Activated CD4-positive, alpha-beta memory T cell treated with anti-CD3 and anti-CD28 coated beads, Interleukin-2, amount 10 ng/mL, durations not matched to agents 7 days and 5 days (primary cell): ENCODE measurements around the gene LLCFC1. TPM values are rescaled to one million over a fixed set of nuclear protein-coding genes. Genes with fewer than 3 reads are reported as not detected.

Experiments
- CTCF ChIA-PET: fragments of 350-600 bp; sonication (Branson Sonifier 250); formaldehyde crosslinking; loops from one replicate; lab custom pipeline; 2021; ENCODE audit warnings: antibody characterized with exemption, inconsistent platforms; lab: Charles Lee
- POLR2A ChIA-PET: fragments of 350-600 bp; sonication (Branson Sonifier 250); formaldehyde crosslinking; loops from one replicate; lab custom pipeline; 2021; ENCODE audit warnings: antibody characterized with exemption; lab: Charles Lee
- DNase-seq: peaks from one replicate; pipeline ENCODE4 v3.0.0-alpha.2; 2020
- H3K27ac Mint-ChIP-seq: one replicate; pipeline ENCODE4 v1.8.0; 2021; ENCODE audit warnings: mild to moderate bottlenecking, mixed read lengths
- H3K27me3 Mint-ChIP-seq: one replicate; pipeline ENCODE4 v1.8.0; 2021; ENCODE audit warnings: mixed read lengths
- H3K36me3 Mint-ChIP-seq: one replicate; pipeline ENCODE4 v1.8.0; 2021; ENCODE audit warnings: low read depth, mixed read lengths
- H3K4me1 Mint-ChIP-seq: one replicate; pipeline ENCODE4 v1.8.0; 2021; ENCODE audit warnings: mixed read lengths
- H3K4me3 Mint-ChIP-seq: one replicate; pipeline ENCODE4 v1.8.0; 2021; ENCODE audit warnings: mild to moderate bottlenecking, mixed read lengths
- H3K9me3 Mint-ChIP-seq: one replicate; pipeline ENCODE4 v1.8.0; 2021; ENCODE audit warnings: mixed read lengths
- total RNA-seq, 2 experiments: library from RNA; stranded (reverse); gene quantifications; one replicate each; pipeline ENCODE4 v1.2.3, GENCODE V29; 2021

The LLCFC1 gene
- total RNA-seq, 2 experiments from 2014 or later = not detected

DNA sequence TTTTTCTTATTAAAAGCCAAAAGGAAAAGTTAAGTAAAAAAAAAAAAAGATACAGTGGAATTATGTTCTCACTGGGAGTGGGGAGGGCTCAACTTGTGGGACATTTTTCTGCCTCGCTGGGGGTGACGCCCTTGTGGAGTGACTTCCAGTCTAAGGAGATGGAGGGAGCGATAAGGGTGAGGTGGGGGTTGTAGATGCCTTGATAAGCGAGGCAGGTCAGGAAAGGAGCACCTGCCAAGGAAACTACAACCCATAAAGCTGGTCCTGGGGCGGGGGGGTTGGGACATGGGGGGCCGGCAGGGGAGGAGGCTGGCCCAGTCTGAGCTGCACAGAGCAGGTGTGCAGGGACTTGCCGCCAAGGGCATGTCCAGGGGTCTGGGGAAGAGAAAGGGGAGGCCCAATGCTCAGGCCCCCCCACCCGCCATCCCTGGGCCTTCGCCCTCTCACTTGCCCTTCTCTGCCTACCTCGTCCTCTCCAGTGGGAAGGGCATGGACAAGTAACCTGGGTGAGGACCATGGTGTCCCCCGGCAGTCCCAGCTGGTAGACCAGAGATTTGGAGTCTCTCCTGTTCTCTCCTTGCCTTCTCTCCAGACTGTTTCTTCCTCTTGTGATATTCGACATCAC is 3.2 kb upstream of the LLCFC1 start:
- Mint-ChIP-seq H3K4me1 (no peaks in the 10 kb centered on the region), H3K27ac (no peak overlapping the region), H3K27me3 (peaks cover 14% of the 10 kb centered on the region), H3K4me3 (no peak overlapping the region), H3K9me3 (no peaks in the 10 kb centered on the region), H3K36me3 (no peaks in the 10 kb centered on the region)
- no peak for DNase-seq
- CTCF ChIA-PET = no interaction called here
- POLR2A ChIA-PET = no interaction called here

DNA sequence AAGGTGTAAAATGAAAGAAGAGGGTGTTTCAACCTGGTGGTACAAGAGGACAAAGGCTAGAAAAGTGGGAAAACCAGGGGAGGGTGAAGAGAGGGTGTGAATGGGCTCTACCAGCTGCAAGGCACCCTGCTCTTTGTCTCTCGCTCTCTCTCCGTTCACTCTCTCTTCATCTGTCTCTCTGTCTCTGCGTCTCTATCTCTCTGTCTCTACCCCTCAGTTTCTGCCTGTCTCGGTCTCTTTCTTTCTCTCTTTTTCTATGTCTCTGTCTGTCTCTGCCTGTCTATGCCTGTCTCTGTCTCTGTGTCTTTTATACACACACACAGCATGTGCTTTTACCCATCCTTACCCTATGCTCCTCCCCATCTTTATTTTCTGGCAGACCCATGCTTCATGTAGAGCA is 673 bp upstream of the LLCFC1 start:
- DNase-seq = no peak
- Mint-ChIP-seq H3K4me1 (no peaks in the 10 kb centered on the region), H3K27me3 (peaks cover 11% of the 10 kb centered on the region), H3K4me3 (no peak overlapping the region), H3K36me3 (no peaks in the 10 kb centered on the region), H3K9me3 (no peaks in the 10 kb centered on the region), H3K27ac (no peak overlapping the region)
- CTCF ChIA-PET = no interaction called here
- POLR2A ChIA-PET = no interaction called here

DNA sequence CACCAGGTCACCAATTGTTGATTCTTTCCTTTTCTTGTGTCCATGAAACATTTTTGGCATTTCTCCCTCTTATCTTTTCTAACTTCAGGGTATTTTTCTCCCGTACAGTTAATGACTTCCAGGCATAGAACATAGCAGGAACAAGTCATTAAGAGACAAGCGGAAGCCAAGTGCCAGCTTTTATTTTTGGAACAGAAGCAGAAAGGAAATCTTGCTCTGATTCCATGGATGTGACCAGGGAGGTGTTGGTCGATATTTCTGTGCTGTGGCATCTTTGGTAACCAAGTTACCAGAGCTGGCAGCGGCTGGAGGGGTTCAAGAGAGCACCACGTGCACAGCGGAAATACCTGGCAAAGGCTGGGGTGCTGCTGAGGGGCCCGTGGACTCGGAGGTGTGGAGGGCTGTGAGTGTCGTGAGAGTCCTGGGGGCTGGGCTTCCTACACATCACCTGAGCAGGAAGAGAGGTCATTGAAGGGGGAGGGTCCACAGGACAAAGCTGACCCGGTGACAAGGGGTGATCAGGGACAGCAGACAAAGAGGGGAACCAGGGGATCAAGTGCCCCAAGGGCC is 1.8 kb downstream of the LLCFC1 start:
- no peak for DNase-seq
- H3K4me1 Mint-ChIP-seq = no peaks in the 10 kb centered on the region
- CTCF ChIA-PET = no interaction called here
- peaks cover 11% of the 10 kb centered on the region for H3K27me3 Mint-ChIP-seq
- H3K9me3 Mint-ChIP-seq = no peaks in the 10 kb centered on the region
- H3K36me3 Mint-ChIP-seq = no peaks in the 10 kb centered on the region
- POLR2A ChIA-PET = no interaction called here
- no peak overlapping the region for H3K4me3 Mint-ChIP-seq
- H3K27ac Mint-ChIP-seq = no peak overlapping the region

DNA sequence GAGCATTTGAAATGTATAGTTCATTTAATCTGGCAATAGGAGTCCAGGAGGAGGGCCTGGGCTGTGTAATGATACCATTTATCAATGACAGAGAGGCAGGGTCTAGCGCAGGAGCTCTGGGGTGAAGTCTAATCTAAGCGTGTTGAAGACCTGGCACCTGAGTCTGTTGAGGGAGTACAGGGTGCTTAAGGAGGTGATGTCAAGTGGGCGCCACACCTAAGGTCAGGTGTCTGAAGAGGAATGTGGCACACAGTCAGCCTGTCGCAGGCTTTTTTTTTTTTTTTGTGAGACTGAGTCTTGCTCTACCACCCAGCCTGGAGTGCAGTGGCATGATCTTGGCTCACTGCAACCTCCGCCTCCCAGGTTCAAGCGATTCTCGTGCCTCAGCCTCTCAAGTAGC is 2.3 kb downstream of the LLCFC1 start:
- no peak overlapping the region for H3K27ac Mint-ChIP-seq
- H3K27me3 Mint-ChIP-seq = peaks cover 11% of the 10 kb centered on the region
- H3K4me3 Mint-ChIP-seq = no peak overlapping the region
- H3K36me3 Mint-ChIP-seq = no peaks in the 10 kb centered on the region
- no peak for DNase-seq
- CTCF ChIA-PET = no interaction called here
- POLR2A ChIA-PET = no interaction called here
- H3K9me3 Mint-ChIP-seq = no peaks in the 10 kb centered on the region
- H3K4me1 Mint-ChIP-seq = no peaks in the 10 kb centered on the region

DNA sequence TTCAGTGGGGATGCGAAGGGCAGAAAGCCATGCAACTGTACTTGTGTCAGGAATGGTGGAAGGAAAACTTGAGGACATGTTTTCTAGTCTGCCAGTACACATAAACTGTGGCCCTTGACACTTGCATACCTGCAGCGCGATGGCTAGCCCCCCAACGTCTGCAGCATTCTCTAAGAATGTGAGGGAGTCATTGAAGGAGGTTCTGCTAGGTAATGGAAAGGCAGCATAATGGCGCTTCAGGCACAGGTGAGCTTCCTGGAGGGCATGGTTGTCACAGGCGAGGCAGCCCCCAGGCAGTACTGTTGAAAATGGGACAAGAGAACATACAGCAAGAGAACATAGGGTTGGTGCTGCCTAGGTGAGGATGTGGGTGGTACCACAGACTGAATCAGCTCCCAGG is 3.5 kb downstream of the LLCFC1 start:
- Mint-ChIP-seq H3K36me3 (no peaks in the 10 kb centered on the region), H3K27me3 (peaks cover 10% of the 10 kb centered on the region), H3K9me3 (no peaks in the 10 kb centered on the region), H3K4me3 (no peak overlapping the region), H3K4me1 (no peaks in the 10 kb centered on the region), H3K27ac (no peak overlapping the region)
- ChIA-PET POLR2A (no interaction called here), CTCF (no interaction called here)
- DNase-seq = no peak

DNA sequence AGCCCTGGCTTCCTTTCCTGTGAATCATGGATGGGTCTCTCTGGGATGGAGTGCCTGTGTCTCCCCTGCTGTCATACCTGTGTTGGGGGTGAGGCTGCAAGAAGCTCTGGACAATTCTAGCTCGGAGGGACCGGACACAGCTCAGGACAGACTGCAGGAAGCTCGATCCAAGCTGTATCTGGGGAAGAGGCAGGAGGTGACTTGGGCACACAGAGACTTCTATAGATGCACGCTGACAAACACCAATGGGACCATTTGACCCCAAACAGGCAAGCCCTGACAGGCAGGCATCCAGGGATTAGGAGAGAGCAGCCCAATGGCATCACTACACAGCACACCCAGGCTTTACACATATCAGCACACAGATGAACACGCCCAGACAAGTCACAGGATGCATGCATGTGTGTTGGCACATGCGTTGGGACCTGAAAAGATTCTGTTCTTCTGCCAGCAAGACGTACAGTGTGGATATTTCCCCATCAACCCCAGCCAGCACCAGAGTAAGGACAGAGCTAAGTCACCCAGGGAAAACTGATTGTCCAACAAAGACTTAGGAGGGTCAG is 4.5 kb downstream of the LLCFC1 start:
- DNase-seq = no peak
- ChIA-PET POLR2A (no interaction called here), CTCF (no interaction called here)
- no peaks in the 10 kb centered on the region for H3K9me3 Mint-ChIP-seq
- H3K27ac Mint-ChIP-seq = no peak overlapping the region
- peaks cover 12% of the 10 kb centered on the region for H3K27me3 Mint-ChIP-seq
- no peaks in the 10 kb centered on the region for H3K4me1 Mint-ChIP-seq
- no peak overlapping the region for H3K4me3 Mint-ChIP-seq
- no peaks in the 10 kb centered on the region for H3K36me3 Mint-ChIP-seq

DNA sequence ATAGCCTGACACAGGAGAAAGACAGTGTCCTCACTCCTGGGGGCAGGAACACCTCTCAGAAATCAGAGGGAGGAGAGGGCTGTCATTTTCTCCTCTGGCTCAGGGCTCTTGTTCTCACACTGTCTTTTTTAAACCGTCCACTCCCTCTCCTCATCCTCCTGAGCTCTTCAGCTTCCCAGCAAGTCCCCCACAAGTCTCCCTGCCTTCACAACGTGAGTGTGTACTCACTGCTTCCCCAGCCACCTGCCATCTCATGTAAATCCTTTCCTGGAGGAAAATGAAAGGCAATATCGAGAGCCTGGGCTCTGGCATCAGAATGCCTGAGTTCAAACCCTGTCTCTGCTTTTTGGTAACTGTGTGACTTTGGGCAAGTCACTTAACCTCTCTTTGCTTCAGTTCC is 5.7 kb downstream of the LLCFC1 start:
- Mint-ChIP-seq H3K27me3 (peaks cover 17% of the 10 kb centered on the region), H3K4me1 (no peaks in the 10 kb centered on the region), H3K27ac (no peak overlapping the region), H3K9me3 (no peaks in the 10 kb centered on the region), H3K36me3 (no peaks in the 10 kb centered on the region), H3K4me3 (no peak overlapping the region)
- no peak for DNase-seq
- ChIA-PET CTCF (no interaction called here), POLR2A (no interaction called here)

DNA sequence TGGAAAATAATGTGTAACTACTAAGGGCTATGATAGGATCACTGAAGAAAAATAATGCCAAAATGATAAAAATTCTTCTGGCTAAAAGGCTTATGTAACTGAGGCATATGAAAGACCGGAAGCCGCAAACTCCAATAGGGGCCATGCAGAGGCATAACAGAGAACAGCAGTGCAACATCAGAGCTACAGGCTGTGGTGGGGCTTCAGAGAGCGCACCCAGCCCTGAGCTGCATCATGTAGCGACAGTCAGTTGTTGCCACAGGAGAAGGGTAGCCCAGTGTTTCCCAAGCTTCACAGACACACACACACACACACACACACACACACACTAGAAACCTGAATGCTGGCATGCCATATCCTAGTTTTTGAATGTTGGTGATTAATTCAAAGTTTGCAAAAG is 9.3 kb downstream of the LLCFC1 start:
- no peak for DNase-seq
- no peak overlapping the region for H3K27ac Mint-ChIP-seq
- H3K36me3 Mint-ChIP-seq = no peaks in the 10 kb centered on the region
- no peak overlapping the region for H3K4me3 Mint-ChIP-seq
- CTCF ChIA-PET = no interaction called here
- H3K9me3 Mint-ChIP-seq = peaks cover under 1% of the 10 kb centered on the region
- peaks cover 18% of the 10 kb centered on the region for H3K27me3 Mint-ChIP-seq
- H3K4me1 Mint-ChIP-seq = no peaks in the 10 kb centered on the region
- POLR2A ChIA-PET = no interaction called here

DNA sequence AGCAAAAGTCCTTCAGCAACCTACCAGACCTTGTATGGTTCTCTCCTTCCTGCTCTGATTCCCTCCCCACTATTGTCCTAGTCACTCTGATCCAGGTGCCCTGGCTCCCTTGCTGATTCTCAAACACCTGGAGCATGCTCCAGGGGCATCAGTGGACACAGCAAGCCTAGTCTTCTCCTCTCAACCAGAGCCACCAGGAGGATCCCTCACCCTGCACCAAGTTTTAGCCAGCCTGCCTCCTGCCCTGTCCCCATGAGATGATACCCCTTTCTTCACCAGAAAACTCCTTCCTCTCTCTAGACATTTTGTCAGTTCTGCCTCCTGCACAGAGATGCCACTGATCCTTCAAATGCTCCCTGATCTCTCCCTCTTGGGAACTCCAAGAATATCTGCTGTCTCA is 11.0 kb downstream of the LLCFC1 start:
- CTCF ChIA-PET = no interaction called here
- H3K4me3 Mint-ChIP-seq = no peak overlapping the region

DNA sequence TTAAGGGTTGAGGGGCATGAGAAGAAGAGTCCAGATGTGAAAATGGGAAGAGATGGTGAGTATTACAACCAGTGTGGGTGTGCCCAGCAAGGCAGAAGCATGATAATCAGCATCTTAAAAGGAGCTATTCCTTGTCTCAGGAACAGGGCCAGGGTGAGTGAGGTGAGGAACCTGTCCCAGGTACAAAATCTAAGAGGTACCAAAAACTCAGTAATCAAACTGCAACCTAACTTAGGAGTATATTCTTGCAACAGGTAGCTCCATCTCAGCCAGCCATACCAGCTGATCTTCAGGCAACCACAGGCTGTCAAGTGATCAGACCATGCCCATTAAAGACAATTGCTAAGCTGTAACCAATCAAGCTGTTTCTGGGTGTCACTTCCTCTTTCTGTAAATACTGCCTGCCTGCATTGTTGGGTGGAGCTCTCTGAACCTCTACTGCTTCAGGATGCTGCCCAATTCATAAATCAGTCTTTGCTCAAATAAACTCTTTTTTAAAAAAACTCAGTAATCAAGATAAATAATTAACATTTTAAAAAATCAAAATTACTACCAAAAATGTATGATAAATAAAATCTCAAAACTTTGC is 15.5 kb downstream of the LLCFC1 start:
- peaks cover 4% of the 10 kb centered on the region for H3K4me1 Mint-ChIP-seq
- no peak for DNase-seq
- peaks cover 13% of the 10 kb centered on the region for H3K9me3 Mint-ChIP-seq
- CTCF ChIA-PET = no interaction called here
- POLR2A ChIA-PET = no interaction called here
- no peak overlapping the region for H3K4me3 Mint-ChIP-seq
- peaks cover 38% of the 10 kb centered on the region for H3K27me3 Mint-ChIP-seq
- H3K36me3 Mint-ChIP-seq = peaks cover 2% of the 10 kb centered on the region
- no peak overlapping the region for H3K27ac Mint-ChIP-seq

More for the DNA sequence above, 11.0 kb downstream of the LLCFC1 start:
- Mint-ChIP-seq H3K4me1 (no peaks in the 10 kb centered on the region), H3K27ac (no peak overlapping the region), H3K36me3 (no peaks in the 10 kb centered on the region), H3K9me3 (peaks cover 5% of the 10 kb centered on the region), H3K27me3 (peaks cover 23% of the 10 kb centered on the region)
- POLR2A ChIA-PET = no interaction called here
- no peak for DNase-seq

DNA sequence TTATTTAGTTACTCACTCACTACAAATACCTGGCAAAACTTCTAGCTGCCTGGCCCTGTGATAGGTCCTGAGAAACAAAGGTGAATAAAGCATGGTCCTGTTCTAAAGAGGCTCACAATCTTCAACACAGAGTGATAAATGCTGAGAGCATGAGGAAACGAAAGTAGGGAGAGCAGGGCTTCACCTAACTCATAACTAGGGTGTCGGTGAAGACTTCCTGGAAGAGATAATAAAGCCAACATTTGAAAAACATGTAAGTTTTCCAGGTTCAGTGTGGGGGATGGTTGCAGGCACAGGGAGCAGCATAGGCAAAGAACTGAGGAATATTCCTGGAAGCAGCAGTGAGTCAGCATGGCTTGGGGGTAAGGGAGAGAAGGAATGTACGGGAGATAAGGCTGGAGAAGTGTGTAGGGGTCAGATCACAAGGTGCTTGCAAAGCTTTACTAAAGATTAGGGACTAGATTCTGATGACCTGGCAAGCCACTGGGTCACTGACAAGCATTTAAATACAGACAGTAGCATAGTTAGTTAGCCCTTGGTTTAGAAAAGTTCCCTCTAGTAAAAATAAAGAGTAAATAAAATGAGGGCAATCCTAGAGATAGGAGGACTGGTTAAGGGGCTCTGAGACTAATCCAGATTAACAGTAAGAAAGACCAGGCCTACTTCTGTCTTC is 17.8 kb downstream of the LLCFC1 start:
- CTCF ChIA-PET = interaction anchor here (0.6 kb wide), 1 partner anchor 181 kb away, joined by 3 read pairs; no protein-coding TSS in a partner anchor

DNA sequence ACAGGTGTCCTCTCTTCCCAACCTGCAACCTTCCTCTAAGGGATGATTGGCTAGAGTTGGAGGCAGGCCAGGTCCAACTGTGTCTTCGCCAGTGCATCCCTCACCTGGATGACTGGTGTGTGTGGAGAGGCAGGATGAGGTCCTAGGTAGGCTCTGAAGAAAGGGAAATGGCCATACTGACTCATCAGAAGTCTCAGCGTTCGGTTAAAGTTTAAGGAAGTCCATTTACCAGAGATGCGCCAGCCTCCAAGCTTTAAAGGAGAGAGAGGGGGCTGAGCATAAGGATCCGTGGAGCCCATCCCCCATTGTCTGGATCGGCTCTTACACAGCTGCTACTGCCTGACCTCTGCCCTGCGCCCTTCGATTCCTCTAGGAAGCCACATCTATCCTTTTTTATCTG is 18.4 kb downstream of the LLCFC1 start:
- peaks cover 2% of the 10 kb centered on the region for H3K36me3 Mint-ChIP-seq
- H3K4me3 Mint-ChIP-seq = no peak overlapping the region
- POLR2A ChIA-PET = no interaction called here
- no peak for DNase-seq
- peaks cover 13% of the 10 kb centered on the region for H3K9me3 Mint-ChIP-seq
- H3K27me3 Mint-ChIP-seq = peaks cover 37% of the 10 kb centered on the region
- H3K4me1 Mint-ChIP-seq = peaks cover 4% of the 10 kb centered on the region
- no peak overlapping the region for H3K27ac Mint-ChIP-seq
- CTCF ChIA-PET = no interaction called here

More for the DNA sequence above, 17.8 kb downstream of the LLCFC1 start:
- no peak overlapping the region for H3K4me3 Mint-ChIP-seq
- DNase-seq = no peak
- H3K27me3 Mint-ChIP-seq = peaks cover 39% of the 10 kb centered on the region
- peaks cover 2% of the 10 kb centered on the region for H3K36me3 Mint-ChIP-seq
- H3K9me3 Mint-ChIP-seq = peaks cover 13% of the 10 kb centered on the region
- no peak overlapping the region for H3K27ac Mint-ChIP-seq
- peaks cover 4% of the 10 kb centered on the region for H3K4me1 Mint-ChIP-seq
- POLR2A ChIA-PET = no interaction called here

DNA sequence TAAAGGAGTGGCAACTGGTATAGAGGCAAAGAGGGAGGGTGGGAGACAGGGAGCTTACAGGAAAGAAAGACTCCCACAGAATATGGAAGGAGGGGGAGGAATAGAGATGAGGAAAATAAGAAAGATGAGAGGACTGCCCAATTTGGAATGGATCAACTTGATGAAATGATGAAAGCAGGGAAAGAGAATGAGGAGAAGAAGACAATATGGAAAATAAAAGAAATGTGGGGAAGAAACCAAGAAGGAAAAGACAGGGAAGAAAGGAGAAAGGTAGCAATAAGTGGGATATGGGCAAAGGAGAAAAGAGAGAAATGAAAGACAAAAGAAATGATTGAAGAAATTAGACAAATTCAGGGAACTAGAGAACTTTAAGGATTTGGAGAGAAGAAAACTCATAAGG is 19.9 kb downstream of the LLCFC1 start:
- POLR2A ChIA-PET = no interaction called here
- CTCF ChIA-PET = no interaction called here
- peaks cover 37% of the 10 kb centered on the region for H3K27me3 Mint-ChIP-seq

More for the DNA sequence above, 19.9 kb downstream of the LLCFC1 start:
- DNase-seq = no peak
- peaks cover 4% of the 10 kb centered on the region for H3K4me1 Mint-ChIP-seq
- peaks cover 2% of the 10 kb centered on the region for H3K36me3 Mint-ChIP-seq
- H3K9me3 Mint-ChIP-seq = peaks cover 10% of the 10 kb centered on the region
- H3K27ac Mint-ChIP-seq = no peak overlapping the region
- H3K4me3 Mint-ChIP-seq = no peak overlapping the region
